RWPE1 (cell line): ENCODE data around the gene TACC2.
A peak's percentile ranks its signal among the peaks of the same experiment; 100 is the strongest.

Experiments used
- CTCF ChIA-PET: fragments of 350-600 bp; sonication (Branson Sonifier 250); formaldehyde crosslinking; extraction: SDS; loops from one replicate; lab custom pipeline; 2021; lab: Yijun Ruan, JAX
- POLR2A ChIA-PET: fragments of 400-600 bp; formaldehyde crosslinking; extraction: SDS; loops from one replicate; lab custom pipeline; 2020; ENCODE audit warnings: antibody characterized with exemption; ENCODE audit not compliant: low non-redundant PET; lab: Yijun Ruan, JAX
- DNase-seq: peaks from one replicate; pipeline ENCODE4 v3.0.0; 2012; ENCODE audit warnings: low spot score
- H3K27ac ChIP-seq: fragments of 450-650 bp; 2 replicates; pipeline ENCODE4 v1.5.1; 2017
- TF ChIP-seq, protein P1 (sequence below): fragments of 450-650 bp; conservative IDR thresholded peaks from 2 replicates; pipeline ENCODE4 v1.5.1; 2017; ENCODE audit warnings: low read depth, mild to moderate bottlenecking

TACC2 gene

DNA sequence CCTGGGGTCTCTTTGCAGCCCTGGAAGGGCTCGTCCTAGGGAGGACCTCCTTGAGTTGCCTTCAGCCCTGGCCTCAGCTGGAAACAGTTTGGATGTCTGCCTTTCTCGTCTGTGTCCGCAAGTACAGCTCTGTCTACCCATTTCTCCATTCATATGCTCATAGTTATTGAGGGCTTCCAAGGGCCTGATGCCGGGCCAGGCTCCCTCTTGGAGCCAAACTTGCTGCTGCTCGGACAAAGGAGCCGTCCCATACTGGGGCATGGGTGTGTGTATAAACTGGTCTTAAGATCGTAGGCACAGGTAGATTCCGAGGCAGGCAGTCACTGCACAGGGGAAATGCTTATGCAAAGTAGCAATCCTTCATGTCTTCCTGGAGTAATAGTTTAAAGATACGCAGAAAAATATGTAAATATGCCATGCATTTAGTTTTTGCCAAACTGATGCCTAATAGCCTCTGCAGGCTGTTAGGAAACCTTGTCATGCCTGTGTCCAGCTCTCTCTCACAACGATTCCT, 165.1 kb downstream of the TACC2 start:
- CTCF ChIA-PET: interaction anchor here (0.7 kb wide), 1 partner anchor 494 kb away, joined by 3 read pairs; no protein-coding TSS in a partner anchor
- POLR2A ChIA-PET: interaction anchor here (1.0 kb wide), 1 partner anchor 461 kb away, joined by 3 read pairs; no protein-coding TSS in a partner anchor
- DNase-seq: no peak
- H3K27ac ChIP-seq: peak overlapping the region; percentile 35
- TF ChIP-seq, protein P1, sequence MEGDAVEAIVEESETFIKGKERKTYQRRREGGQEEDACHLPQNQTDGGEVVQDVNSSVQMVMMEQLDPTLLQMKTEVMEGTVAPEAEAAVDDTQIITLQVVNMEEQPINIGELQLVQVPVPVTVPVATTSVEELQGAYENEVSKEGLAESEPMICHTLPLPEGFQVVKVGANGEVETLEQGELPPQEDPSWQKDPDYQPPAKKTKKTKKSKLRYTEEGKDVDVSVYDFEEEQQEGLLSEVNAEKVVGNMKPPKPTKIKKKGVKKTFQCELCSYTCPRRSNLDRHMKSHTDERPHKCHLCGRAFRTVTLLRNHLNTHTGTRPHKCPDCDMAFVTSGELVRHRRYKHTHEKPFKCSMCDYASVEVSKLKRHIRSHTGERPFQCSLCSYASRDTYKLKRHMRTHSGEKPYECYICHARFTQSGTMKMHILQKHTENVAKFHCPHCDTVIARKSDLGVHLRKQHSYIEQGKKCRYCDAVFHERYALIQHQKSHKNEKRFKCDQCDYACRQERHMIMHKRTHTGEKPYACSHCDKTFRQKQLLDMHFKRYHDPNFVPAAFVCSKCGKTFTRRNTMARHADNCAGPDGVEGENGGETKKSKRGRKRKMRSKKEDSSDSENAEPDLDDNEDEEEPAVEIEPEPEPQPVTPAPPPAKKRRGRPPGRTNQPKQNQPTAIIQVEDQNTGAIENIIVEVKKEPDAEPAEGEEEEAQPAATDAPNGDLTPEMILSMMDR: no peak

GRCh38 chr10:122154545-122155366, 165.8 kb downstream of the TACC2 start:
- POLR2A ChIA-PET: interaction anchor here (1.0 kb wide), 1 partner anchor 462 kb away, joined by 3 read pairs; no protein-coding TSS in a partner anchor
- TF ChIP-seq, protein P1: no peak
- peak overlapping the region; percentile 49 for H3K27ac ChIP-seq
- CTCF ChIA-PET: interaction anchor here (0.6 to 0.7 kb wide), 2 partner anchors 25 to 494 kb away, joined by 3 to 4 read pairs; no protein-coding TSS in a partner anchor
- no peak for DNase-seq

DNA sequence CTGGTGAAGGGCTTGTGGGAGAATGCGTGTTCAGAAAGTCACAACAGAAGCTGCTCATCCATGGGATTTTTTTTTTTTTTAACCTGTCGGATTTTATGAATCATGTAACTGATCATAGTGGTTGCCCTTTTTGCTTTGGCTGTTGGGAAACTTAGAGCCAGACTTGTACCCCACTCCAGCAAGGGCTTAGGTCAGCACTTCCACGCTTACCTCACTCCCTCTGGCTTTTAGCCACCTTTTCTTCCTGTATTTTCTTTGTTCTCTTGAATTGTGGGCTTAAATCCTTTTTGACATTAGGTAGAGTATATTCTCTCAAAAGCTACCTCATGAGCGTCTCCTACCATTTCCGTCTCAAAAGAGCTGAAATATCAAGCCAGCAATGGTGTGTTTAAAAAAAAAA, 168.5 kb downstream of the TACC2 start:
- POLR2A ChIA-PET: no interaction called here
- TF ChIP-seq, protein P1: no peak
- no peak for DNase-seq
- CTCF ChIA-PET: interaction anchor here (0.7 kb wide), 1 partner anchor 111 kb away, joined by 15 read pairs; no protein-coding TSS in a partner anchor
- no peak overlapping the region for H3K27ac ChIP-seq

- H3K27ac ChIP-seq: no peak overlapping the region
- CTCF ChIA-PET: interaction anchor here (0.6 kb wide), 1 partner anchor 89 kb away, joined by 3 read pairs; no protein-coding TSS in a partner anchor
- DNase-seq: no peak
- POLR2A ChIA-PET: no interaction called here
- TF ChIP-seq, protein P1: no peak
These were observed 169.4 kb downstream of the TACC2 start for GRCh38 chr10:122158362-122158761.

- no peak for DNase-seq
- TF ChIP-seq, protein P1: no peak
- no peak overlapping the region for H3K27ac ChIP-seq
- CTCF ChIA-PET: no interaction called here
- POLR2A ChIA-PET: no interaction called here
These were observed 170.4 kb downstream of the TACC2 start for GRCh38 chr10:122159141-122159970.

DNA sequence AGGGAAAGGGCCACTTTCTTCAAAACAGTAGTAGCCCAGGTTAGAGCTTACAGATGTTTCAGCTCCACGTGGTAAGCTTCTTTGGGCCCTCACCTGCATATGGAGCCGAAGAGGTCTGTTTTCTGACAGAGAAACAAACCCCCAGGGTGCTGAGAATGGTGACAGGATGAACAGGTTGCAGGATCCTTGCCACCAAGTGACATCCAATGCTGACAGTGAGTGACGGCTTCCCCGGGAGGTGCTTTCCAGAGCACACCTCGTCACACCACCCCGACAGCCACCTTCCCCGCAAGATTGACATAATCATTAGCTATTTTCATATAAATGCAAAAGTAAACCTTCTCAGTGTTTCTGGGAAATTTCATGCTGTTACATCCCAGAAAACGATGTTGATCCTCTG, 172.8 kb downstream of the TACC2 start:
- TF ChIP-seq, protein P1: no peak
- DNase-seq: no peak
- ChIA-PET POLR2A (no interaction called here), CTCF (interaction anchor here (1.1 kb wide), 1 partner anchor 15 kb away, joined by 4 read pairs; no protein-coding TSS in a partner anchor)
- no peak overlapping the region for H3K27ac ChIP-seq
